Adipocyte (in vitro differentiated cells): ENCODE results near the gene CNTN5.
"Not testable (repeated sequence)": the region's sequence is repeated elsewhere in the genome, so short reads cannot be mapped to it uniquely, and the experiment has no call there.

Experiments
- DNase-seq: peaks from one replicate; pipeline ENCODE4 v3.0.0-alpha.2; 2015; ENCODE audit warnings: low read depth
- H3K27me3 ChIP-seq: replicated peaks from 2 replicates; pipeline ENCODE4 v1.7.0; 2013; ENCODE audit warnings: mild to moderate bottlenecking, low read length, moderate library complexity; ENCODE audit not compliant: control insufficient read depth, insufficient read depth
- H3K36me3 ChIP-seq: 2 replicates; pipeline ENCODE4 v1.7.0; 2013; ENCODE audit warnings: low read length, mild to moderate bottlenecking, moderate library complexity; ENCODE audit not compliant: control insufficient read depth, insufficient read depth, severe bottlenecking
- H3K4me1 ChIP-seq: 2 replicates; pipeline ENCODE4 v1.7.0; 2013; ENCODE audit warnings: mild to moderate bottlenecking, low read length, moderate library complexity; ENCODE audit not compliant: control insufficient read depth, insufficient read depth
- H3K4me3 ChIP-seq: 2 replicates; pipeline ENCODE4 v1.7.0; 2013; ENCODE audit warnings: mild to moderate bottlenecking, low read length, moderate library complexity
- H3K9ac ChIP-seq: 2 replicates; pipeline ENCODE4 v1.7.0; 2013; ENCODE audit warnings: mild to moderate bottlenecking, low read length, moderate library complexity
- H3K9me3 ChIP-seq: 2 replicates; pipeline ENCODE4 v1.7.0; 2013; ENCODE audit warnings: mild to moderate bottlenecking, low read length, moderate library complexity; ENCODE audit not compliant: control insufficient read depth

CNTN5 gene

DNA sequence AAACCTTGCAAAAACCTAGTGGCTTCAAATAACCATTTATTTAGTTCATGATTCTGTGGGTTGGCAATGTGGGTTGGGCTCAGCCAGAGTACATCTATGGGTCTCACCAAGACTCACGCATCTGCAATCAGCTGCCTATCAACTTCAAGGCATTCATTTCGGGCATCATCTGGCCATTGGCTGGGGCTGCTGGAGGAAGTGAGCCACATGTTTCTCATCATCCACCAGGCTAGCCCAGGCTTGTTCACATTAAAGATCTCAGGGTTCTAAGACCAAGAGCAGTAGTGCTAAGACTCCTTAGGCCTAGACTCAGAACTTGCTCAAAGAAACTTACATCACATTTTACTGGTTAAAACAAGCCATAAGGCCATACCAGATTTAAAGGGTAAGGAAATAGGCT is 1187.5 kb downstream of the CNTN5 start:
- no peaks in the 10 kb centered on the region for H3K4me1 ChIP-seq
- no peaks in the 10 kb centered on the region for H3K9me3 ChIP-seq

GRCh38 chr11:100214791-100215190 is 1194.0 kb downstream of the CNTN5 start:
- Histone ChIP-seq H3K4me3 (no peak overlapping the region), H3K9ac (no peak overlapping the region), H3K36me3 (no peaks in the 10 kb centered on the region), H3K27me3 (no peaks in the 10 kb centered on the region), H3K9me3 (no peaks in the 10 kb centered on the region), H3K4me1 (no peaks in the 10 kb centered on the region)
- DNase-seq = no peak

More for the DNA sequence above, 1187.5 kb downstream of the CNTN5 start:
- H3K4me3 ChIP-seq = no peak overlapping the region
- H3K36me3 ChIP-seq = no peaks in the 10 kb centered on the region
- no peaks in the 10 kb centered on the region for H3K27me3 ChIP-seq
- no peak overlapping the region for H3K9ac ChIP-seq
- DNase-seq = no peak

DNA sequence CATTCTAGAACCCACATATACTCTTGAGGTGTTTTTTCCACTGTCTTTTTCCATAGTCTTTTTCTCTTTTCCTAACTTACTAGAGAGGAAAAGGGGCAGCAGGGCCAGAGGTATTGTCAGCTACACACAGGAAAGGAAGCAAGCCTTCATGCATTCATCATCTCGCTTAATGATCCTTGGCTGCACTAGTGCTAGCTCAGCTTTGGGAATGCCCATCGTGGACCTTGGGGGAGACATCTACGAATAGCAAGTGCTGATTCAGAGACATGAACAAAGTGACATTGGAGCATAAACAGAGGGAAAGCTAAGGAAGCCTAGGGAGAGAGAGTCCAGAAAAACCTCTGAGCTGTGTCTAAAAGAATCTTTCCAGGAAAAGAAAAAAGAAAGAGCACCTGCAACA is 1200.1 kb downstream of the CNTN5 start:
- Histone ChIP-seq H3K9ac (no peak overlapping the region), H3K9me3 (no peaks in the 10 kb centered on the region), H3K4me1 (no peaks in the 10 kb centered on the region), H3K27me3 (no peaks in the 10 kb centered on the region), H3K4me3 (no peak overlapping the region), H3K36me3 (no peaks in the 10 kb centered on the region)
- no peak for DNase-seq

DNA sequence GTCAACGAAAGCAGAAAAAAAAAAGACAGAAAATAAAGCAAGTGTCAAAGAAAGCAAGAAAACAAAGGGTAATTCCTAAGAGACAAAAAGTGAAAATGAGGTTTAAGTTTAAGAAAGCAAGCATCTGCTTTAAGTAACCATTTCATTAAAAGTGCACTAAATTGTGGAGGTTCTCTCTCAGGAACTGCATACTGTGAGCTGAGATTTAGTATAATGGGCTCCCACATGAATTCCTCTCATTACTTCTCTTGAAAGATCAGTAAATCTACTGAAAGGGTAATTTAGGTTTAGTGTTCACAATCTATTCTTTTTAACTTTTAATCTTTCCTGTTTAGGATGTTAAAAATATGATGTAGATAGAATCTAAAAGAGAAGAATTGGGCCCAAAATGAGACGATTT is 1201.0 kb downstream of the CNTN5 start:
- no peaks in the 10 kb centered on the region for H3K36me3 ChIP-seq

DNA sequence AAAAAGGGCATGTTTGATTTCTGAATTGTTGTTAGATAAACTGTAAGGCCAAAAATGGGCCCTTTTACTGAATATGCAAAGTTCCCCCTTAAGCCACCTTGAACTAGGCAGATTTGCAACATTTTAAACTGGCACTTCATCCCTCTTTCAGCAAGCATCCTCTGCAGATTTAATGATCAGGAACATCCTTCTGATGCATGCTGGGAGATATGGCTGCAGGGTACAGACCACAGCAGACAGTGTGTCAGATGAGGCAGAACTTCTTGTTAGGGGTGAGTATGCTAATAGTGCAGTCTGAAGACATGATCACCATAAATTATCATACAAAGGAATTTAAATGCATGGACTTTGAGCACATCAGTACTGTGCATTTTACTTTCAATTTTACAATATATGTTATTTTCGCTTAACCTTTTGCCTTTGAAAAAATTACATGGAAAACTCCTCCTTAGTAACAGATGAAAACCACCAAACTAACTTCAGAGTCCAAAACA is 1203.8 kb downstream of the CNTN5 start:
- H3K4me1 ChIP-seq = no peaks in the 10 kb centered on the region
- no peaks in the 10 kb centered on the region for H3K36me3 ChIP-seq
- DNase-seq = no peak
- H3K9me3 ChIP-seq = no peaks in the 10 kb centered on the region
- no peak overlapping the region for H3K4me3 ChIP-seq
- H3K9ac ChIP-seq = no peak overlapping the region
- no peaks in the 10 kb centered on the region for H3K27me3 ChIP-seq

More for the DNA sequence above, 1201.0 kb downstream of the CNTN5 start:
- no peaks in the 10 kb centered on the region for H3K27me3 ChIP-seq
- H3K9me3 ChIP-seq = no peaks in the 10 kb centered on the region
- DNase-seq = no peak
- no peaks in the 10 kb centered on the region for H3K4me1 ChIP-seq
- H3K9ac ChIP-seq = no peak overlapping the region
- H3K4me3 ChIP-seq = no peak overlapping the region

GRCh38 chr11:100229086-100229485 is 1208.3 kb downstream of the CNTN5 start:
- Histone ChIP-seq H3K36me3 (no peaks in the 10 kb centered on the region), H3K27me3 (no peaks in the 10 kb centered on the region), H3K9ac (no peak overlapping the region), H3K9me3 (no peaks in the 10 kb centered on the region), H3K4me1 (no peaks in the 10 kb centered on the region), H3K4me3 (no peak overlapping the region)
- no peak for DNase-seq

GRCh38 chr11:100232006-100232405 is 1211.3 kb downstream of the CNTN5 start:
- DNase-seq = no peak

GRCh38 chr11:100235085-100235484 is 1214.3 kb downstream of the CNTN5 start:
- Histone ChIP-seq H3K9ac (no peak overlapping the region), H3K27me3 (no peaks in the 10 kb centered on the region), H3K9me3 (no peaks in the 10 kb centered on the region), H3K4me1 (no peaks in the 10 kb centered on the region), H3K36me3 (no peaks in the 10 kb centered on the region), H3K4me3 (no peak overlapping the region)
- no peak for DNase-seq

More at GRCh38 chr11:100232006-100232405, 1211.3 kb downstream of the CNTN5 start:
- H3K9me3 ChIP-seq = no peaks in the 10 kb centered on the region
- H3K9ac ChIP-seq = no peak overlapping the region
- no peaks in the 10 kb centered on the region for H3K27me3 ChIP-seq
- H3K4me3 ChIP-seq = no peak overlapping the region
- no peaks in the 10 kb centered on the region for H3K4me1 ChIP-seq
- no peaks in the 10 kb centered on the region for H3K36me3 ChIP-seq

- no peak overlapping the region for H3K9ac ChIP-seq
- H3K4me1 ChIP-seq = no peaks in the 10 kb centered on the region
- H3K9me3 ChIP-seq = no peaks in the 10 kb centered on the region
- no peak overlapping the region for H3K4me3 ChIP-seq
- H3K27me3 ChIP-seq = no peaks in the 10 kb centered on the region
- no peaks in the 10 kb centered on the region for H3K36me3 ChIP-seq
- no peak for DNase-seq
Measured at GRCh38 chr11:100240025-100240539, 1219.3 kb downstream of the CNTN5 start.

DNA sequence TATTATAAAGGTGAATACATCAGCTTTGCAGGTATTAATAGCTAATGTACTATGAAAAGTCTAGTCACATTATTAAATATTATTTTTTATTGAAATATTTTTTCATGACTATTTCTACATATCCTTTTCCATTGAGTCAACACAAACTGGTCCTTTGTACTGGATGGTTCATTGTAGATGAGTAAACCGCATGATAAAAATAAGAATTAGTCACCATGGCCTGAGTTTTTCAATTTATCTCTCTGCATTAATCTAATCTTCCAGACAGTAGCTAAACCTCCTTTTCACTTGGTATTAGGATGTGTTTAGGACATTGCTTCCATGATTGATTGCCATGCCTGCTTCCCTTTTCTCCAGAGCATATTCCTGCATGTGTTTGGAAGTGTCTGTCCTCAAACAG is 1227.0 kb downstream of the CNTN5 start:
- no peak for DNase-seq
- Histone ChIP-seq H3K36me3 (no peaks in the 10 kb centered on the region), H3K4me3 (no peak overlapping the region), H3K27me3 (no peaks in the 10 kb centered on the region), H3K4me1 (no peaks in the 10 kb centered on the region), H3K9ac (no peak overlapping the region), H3K9me3 (no peaks in the 10 kb centered on the region)

GRCh38 chr11:100257238-100257803 is 1236.6 kb downstream of the CNTN5 start:
- DNase-seq, H3K4me3 ChIP-seq, H3K4me1 ChIP-seq, H3K27me3 ChIP-seq, H3K36me3 ChIP-seq, H3K9me3 ChIP-seq, H3K9ac ChIP-seq: not testable (repeated sequence)

- Histone ChIP-seq H3K36me3 (no peaks in the 10 kb centered on the region), H3K9ac (no peak overlapping the region), H3K4me1 (no peaks in the 10 kb centered on the region), H3K27me3 (no peaks in the 10 kb centered on the region), H3K9me3 (no peaks in the 10 kb centered on the region), H3K4me3 (no peak overlapping the region)
- no peak for DNase-seq
Measured at GRCh38 chr11:100269516-100269915, 1248.8 kb downstream of the CNTN5 start.
